ENCODE data around the gene BARHL1.

The BARHL1 gene

GRCh38 chr9:132631685-132632084 is 49.3 kb downstream of the BARHL1 start:
- TF ChIP-seq, protein P1, sequence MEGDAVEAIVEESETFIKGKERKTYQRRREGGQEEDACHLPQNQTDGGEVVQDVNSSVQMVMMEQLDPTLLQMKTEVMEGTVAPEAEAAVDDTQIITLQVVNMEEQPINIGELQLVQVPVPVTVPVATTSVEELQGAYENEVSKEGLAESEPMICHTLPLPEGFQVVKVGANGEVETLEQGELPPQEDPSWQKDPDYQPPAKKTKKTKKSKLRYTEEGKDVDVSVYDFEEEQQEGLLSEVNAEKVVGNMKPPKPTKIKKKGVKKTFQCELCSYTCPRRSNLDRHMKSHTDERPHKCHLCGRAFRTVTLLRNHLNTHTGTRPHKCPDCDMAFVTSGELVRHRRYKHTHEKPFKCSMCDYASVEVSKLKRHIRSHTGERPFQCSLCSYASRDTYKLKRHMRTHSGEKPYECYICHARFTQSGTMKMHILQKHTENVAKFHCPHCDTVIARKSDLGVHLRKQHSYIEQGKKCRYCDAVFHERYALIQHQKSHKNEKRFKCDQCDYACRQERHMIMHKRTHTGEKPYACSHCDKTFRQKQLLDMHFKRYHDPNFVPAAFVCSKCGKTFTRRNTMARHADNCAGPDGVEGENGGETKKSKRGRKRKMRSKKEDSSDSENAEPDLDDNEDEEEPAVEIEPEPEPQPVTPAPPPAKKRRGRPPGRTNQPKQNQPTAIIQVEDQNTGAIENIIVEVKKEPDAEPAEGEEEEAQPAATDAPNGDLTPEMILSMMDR (IDR thresholded peaks at IDR 0.05; ENCODE audit: low read length) = no peak
- TF ChIP-seq EZH2 (IDR thresholded peaks at IDR 0.05; ENCODE audit: borderline replicate concordance, low read length) = no peak
- Histone ChIP-seq H3K4me3 (ENCODE audit: low read depth, low read length, poor library complexity, severe bottlenecking) (no peak overlapping the region), H3K79me2 (ENCODE audit: insufficient read depth, low read length) (no peaks in the 10 kb centered on the region), H3K9me2 (ENCODE audit: low read depth, low read length) (no peaks in the 10 kb centered on the region), H3K9ac (ENCODE audit: low read length) (no peak overlapping the region), H3K36me3 (ENCODE audit: insufficient read depth, low read length) (peaks cover 72% of the 10 kb centered on the region), H3K27ac (ENCODE audit: low read depth, low read length, poor library complexity, severe bottlenecking) (no peak overlapping the region), H3K27me3 (ENCODE audit: insufficient read depth, low read length) (no peaks in the 10 kb centered on the region), H3K4me2 (ENCODE audit: low read length) (no peak overlapping the region), H3K4me1 (ENCODE audit: insufficient read depth, low read length, severe bottlenecking) (no peaks in the 10 kb centered on the region), H4K20me1 (ENCODE audit: insufficient read depth, low read length) (no peaks in the 10 kb centered on the region), H3F3A (ENCODE audit: insufficient read depth, low read length) (no peaks in the 10 kb centered on the region), H3K9me3 (ENCODE audit: low read length) (no peaks in the 10 kb centered on the region), H2AFZ (ENCODE audit: low read length) (no peak overlapping the region)

DNA sequence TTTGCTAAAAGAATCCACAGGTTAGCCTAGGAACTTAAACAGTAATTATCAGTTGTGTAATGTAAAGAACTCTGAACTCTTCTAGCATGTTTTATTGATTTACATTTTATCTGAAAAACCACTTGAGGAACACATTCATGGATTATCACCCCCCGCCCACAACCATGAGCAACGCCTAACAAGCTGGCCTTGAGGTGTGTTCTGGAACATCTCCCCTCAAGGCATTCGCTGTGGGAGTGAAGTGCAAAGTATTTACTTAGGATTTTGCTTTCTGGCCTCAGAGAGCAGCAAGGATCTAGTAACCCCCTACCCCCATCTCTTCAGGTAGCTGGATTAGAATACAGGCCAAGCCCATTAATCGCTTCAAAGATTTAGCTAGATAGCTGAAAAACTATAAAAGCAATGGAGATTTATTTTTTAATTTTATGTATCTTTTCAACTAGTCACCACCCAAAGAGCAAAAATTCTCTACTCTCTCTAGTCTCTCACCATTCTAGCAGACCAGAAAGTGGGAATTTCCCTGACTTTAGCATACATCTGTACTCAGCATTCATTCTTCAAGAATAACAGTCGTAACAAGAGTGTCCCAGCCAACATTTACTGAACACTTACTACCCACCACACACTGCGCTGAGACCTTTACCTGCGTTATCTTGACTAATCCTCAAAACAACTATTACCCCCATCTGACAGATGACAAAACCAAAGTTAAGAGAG is 50.2 kb downstream of the BARHL1 start:
- Histone ChIP-seq H3K9ac (ENCODE audit: low read length) (no peak overlapping the region), H3K9me2 (ENCODE audit: low read depth, low read length) (no peaks in the 10 kb centered on the region), H3K27ac (ENCODE audit: low read depth, low read length, poor library complexity, severe bottlenecking) (no peak overlapping the region), H3K9me3 (ENCODE audit: low read length) (no peaks in the 10 kb centered on the region), H3K79me2 (ENCODE audit: insufficient read depth, low read length) (no peaks in the 10 kb centered on the region), H3F3A (ENCODE audit: insufficient read depth, low read length) (no peaks in the 10 kb centered on the region), H2AFZ (ENCODE audit: low read length) (no peak overlapping the region), H3K4me1 (ENCODE audit: insufficient read depth, low read length, severe bottlenecking) (no peaks in the 10 kb centered on the region), H3K4me2 (ENCODE audit: low read length) (no peak overlapping the region), H3K36me3 (ENCODE audit: insufficient read depth, low read length) (peaks cover 72% of the 10 kb centered on the region), H4K20me1 (ENCODE audit: insufficient read depth, low read length) (no peaks in the 10 kb centered on the region), H3K27me3 (ENCODE audit: insufficient read depth, low read length) (no peaks in the 10 kb centered on the region), H3K4me3 (ENCODE audit: low read depth, low read length, poor library complexity, severe bottlenecking) (no peak overlapping the region)
- TF ChIP-seq, protein P1 (IDR thresholded peaks at IDR 0.05; ENCODE audit: low read length) = no peak
- TF ChIP-seq EZH2 (IDR thresholded peaks at IDR 0.05; ENCODE audit: borderline replicate concordance, low read length) = no peak

DNA sequence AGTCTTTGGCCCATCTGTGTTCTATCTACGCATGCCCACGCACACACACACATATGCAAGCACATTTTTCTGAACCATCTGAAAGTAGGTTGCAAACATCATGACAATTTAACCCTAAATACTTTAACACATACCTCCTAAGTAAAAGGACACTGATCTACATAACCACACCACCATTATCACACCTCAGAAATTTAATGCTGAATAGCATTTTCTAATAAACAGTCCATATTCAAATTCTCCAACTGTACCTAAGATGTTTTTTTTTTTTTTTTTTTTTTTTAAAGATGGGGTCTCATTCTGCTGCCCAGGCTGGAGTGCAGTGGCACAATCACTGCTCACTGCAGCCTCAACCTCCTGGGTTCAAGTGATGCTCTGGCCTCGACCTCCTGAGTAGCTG is 51.9 kb downstream of the BARHL1 start:
- Histone ChIP-seq H3K36me3 (ENCODE audit: insufficient read depth, low read length) (peaks cover 71% of the 10 kb centered on the region), H3K9me2 (ENCODE audit: low read depth, low read length) (no peaks in the 10 kb centered on the region), H3F3A (ENCODE audit: insufficient read depth, low read length) (no peaks in the 10 kb centered on the region), H3K79me2 (ENCODE audit: insufficient read depth, low read length) (no peaks in the 10 kb centered on the region), H3K4me2 (ENCODE audit: low read length) (no peak overlapping the region), H3K4me1 (ENCODE audit: insufficient read depth, low read length, severe bottlenecking) (no peaks in the 10 kb centered on the region), H3K9ac (ENCODE audit: low read length) (no peak overlapping the region), H3K27ac (ENCODE audit: low read depth, low read length, poor library complexity, severe bottlenecking) (no peak overlapping the region), H3K27me3 (ENCODE audit: insufficient read depth, low read length) (no peaks in the 10 kb centered on the region), H4K20me1 (ENCODE audit: insufficient read depth, low read length) (no peaks in the 10 kb centered on the region), H3K9me3 (ENCODE audit: low read length) (no peaks in the 10 kb centered on the region), H3K4me3 (ENCODE audit: low read depth, low read length, poor library complexity, severe bottlenecking) (no peak overlapping the region), H2AFZ (ENCODE audit: low read length) (no peak overlapping the region)
- no peak for TF ChIP-seq EZH2 (IDR thresholded peaks at IDR 0.05; ENCODE audit: borderline replicate concordance, low read length)
- TF ChIP-seq, protein P1 (IDR thresholded peaks at IDR 0.05; ENCODE audit: low read length) = no peak
